ENCODE measurements around the gene ZNF385C. TPM values are rescaled to one million over a fixed set of nuclear protein-coding genes. Genes with fewer than 3 reads are reported as not detected.

The ZNF385C gene
- total and polyA plus RNA-seq, 2 of the 13 experiments (the other 11 are each of a cell fraction or from before 2014, with no cell fraction given) = 2.3 to 6.1 TPM

DNA sequence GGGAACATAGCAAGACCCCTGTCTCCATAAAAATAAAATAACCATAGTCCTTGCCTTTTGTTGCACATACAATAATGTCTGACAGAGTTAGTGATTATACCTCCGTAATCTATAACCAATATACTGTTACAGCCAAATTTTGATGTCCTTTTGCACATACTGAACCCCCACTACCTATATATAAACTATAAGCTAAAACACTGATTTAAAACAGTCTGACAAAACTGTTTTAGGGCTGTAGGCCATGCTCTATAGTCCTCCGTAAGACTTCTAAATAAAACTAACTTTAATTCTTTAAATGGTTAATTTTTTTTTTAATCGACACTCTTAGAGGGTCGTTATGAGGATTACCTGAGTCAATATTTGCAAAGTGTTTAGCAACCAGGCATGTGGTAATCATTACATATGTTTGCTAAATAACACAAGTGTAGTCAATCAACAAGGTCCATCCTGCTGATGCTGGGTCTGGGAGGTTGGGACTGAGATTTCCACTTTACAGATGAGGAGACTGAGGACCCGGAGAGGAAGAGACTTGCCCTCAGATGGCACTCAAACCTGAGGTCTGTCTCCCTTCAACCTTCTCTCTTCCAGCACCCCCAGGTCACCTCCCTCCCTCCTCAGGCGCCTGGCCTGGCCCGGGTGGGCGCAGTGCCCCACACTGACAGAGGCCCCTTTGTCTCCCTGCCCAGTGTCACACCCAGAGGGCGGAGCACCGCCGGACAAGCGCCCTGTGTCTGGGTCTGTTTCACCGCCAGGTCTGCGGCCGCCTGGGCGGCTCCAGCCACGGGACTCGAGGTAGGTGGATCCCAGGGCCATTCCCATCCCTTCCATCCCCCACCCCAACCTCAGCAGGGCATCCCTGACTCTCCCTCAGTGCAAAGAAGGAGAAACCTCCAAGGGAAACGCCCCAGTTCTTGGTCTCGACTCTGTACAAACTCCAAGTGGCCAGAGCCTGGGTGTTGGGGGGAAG is 10.3 kb downstream of the ZNF385C start (continued):
- no peak for TF ChIP-seq ATF6 (CRISPR knock-in tag; conservative IDR thresholded peaks at IDR 0.05)
- TF ChIP-seq ELK4 (CRISPR knock-in tag; IDR thresholded peaks at IDR 0.05; ENCODE audit: borderline replicate concordance) = no peak
- TF ChIP-seq, protein P1, sequence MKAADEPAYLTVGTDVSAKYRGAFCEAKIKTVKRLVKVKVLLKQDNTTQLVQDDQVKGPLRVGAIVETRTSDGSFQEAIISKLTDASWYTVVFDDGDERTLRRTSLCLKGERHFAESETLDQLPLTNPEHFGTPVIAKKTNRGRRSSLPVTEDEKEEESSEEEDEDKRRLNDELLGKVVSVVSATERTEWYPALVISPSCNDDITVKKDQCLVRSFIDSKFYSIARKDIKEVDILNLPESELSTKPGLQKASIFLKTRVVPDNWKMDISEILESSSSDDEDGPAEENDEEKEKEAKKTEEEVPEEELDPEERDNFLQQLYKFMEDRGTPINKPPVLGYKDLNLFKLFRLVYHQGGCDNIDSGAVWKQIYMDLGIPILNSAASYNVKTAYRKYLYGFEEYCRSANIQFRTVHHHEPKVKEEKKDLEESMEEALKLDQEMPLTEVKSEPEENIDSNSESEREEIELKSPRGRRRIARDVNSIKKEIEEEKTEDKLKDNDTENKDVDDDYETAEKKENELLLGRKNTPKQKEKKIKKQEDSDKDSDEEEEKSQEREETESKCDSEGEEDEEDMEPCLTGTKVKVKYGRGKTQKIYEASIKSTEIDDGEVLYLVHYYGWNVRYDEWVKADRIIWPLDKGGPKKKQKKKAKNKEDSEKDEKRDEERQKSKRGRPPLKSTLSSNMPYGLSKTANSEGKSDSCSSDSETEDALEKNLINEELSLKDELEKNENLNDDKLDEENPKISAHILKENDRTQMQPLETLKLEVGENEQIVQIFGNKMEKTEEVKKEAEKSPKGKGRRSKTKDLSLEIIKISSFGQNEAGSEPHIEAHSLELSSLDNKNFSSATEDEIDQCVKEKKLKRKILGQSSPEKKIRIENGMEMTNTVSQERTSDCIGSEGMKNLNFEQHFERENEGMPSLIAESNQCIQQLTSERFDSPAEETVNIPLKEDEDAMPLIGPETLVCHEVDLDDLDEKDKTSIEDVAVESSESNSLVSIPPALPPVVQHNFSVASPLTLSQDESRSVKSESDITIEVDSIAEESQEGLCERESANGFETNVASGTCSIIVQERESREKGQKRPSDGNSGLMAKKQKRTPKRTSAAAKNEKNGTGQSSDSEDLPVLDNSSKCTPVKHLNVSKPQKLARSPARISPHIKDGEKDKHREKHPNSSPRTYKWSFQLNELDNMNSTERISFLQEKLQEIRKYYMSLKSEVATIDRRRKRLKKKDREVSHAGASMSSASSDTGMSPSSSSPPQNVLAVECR (CRISPR knock-in tag; IDR thresholded peaks at IDR 0.05; ENCODE audit: borderline replicate concordance) = peak; percentile 40
- TF ChIP-seq HNRNPK (IDR thresholded peaks at IDR 0.05; ENCODE audit: low read depth, low read length, poor library complexity, severe bottlenecking) = peak; percentile 85
- TF ChIP-seq ZBTB39 (CRISPR knock-in tag; IDR thresholded peaks at IDR 0.05) = no peak
- no peak for TF ChIP-seq ZEB1 (IDR thresholded peaks at IDR 0.05; ENCODE audit: insufficient replicate concordance, low read depth)
- TF ChIP-seq ZNF143 (CRISPR knock-in tag; IDR thresholded peaks at IDR 0.05) = no peak
- TF ChIP-seq ZSCAN30 (CRISPR knock-in tag; IDR thresholded peaks at IDR 0.05) = no peak
- no peak for TF ChIP-seq STAT5B (CRISPR knock-in tag; IDR thresholded peaks at IDR 0.05)
- no peak for TF ChIP-seq NFKBIZ (CRISPR knock-in tag; IDR thresholded peaks at IDR 0.05)
- peak; percentile 29; the same call in 1 of the 2 replicates for TF ChIP-seq GMEB1 (CRISPR knock-in tag; IDR thresholded peaks at IDR 0.05; ENCODE audit: borderline replicate concordance)
- TF ChIP-seq ZBTB20 (CRISPR knock-in tag; IDR thresholded peaks at IDR 0.05; ENCODE audit: borderline replicate concordance, low read depth) = no peak
- no peak for TF ChIP-seq DBP (CRISPR knock-in tag; IDR thresholded peaks at IDR 0.05; ENCODE audit: not compliant biosample characterization)
- no peak for TF ChIP-seq DMAP1 (CRISPR knock-in tag; IDR thresholded peaks at IDR 0.05)
- TF ChIP-seq WIZ (CRISPR knock-in tag; IDR thresholded peaks at IDR 0.05) = no peak
